ENCODE measurements around the gene CDK18.

CDK18 gene

GRCh38 chr1:205538235-205538840, 33.9 kb downstream of the CDK18 start:
- peak; percentile 35 for DNase-seq (ENCODE audit: low spot score)

- DNase-seq (ENCODE audit: low spot score): no peak
Observed at GRCh38 chr1:205541161-205541886, 36.9 kb downstream of the CDK18 start.

- peak; percentile 48 for DNase-seq (ENCODE audit: low spot score)
Observed at GRCh38 chr1:205542367-205542766, 37.9 kb downstream of the CDK18 start.

GRCh38 chr1:205543351-205544301, 39.2 kb downstream of the CDK18 start:
- peak; percentile 89 for DNase-seq (ENCODE audit: low spot score)

- peak; percentile 40 for DNase-seq (ENCODE audit: low spot score)
Observed at GRCh38 chr1:205545001-205545919, 40.8 kb downstream of the CDK18 start.

GRCh38 chr1:205545991-205546390, 41.5 kb downstream of the CDK18 start:
- peak; percentile 38 for DNase-seq (ENCODE audit: low spot score)

GRCh38 chr1:205546541-205546940, 42.1 kb downstream of the CDK18 start:
- peak; percentile 4 for DNase-seq (ENCODE audit: low spot score)

GRCh38 chr1:205547936-205548827, 43.7 kb downstream of the CDK18 start:
- DNase-seq (ENCODE audit: low spot score): peak; percentile 45

GRCh38 chr1:205554026-205554811, 49.8 kb downstream of the CDK18 start:
- DNase-seq (ENCODE audit: low spot score): peak; percentile 4

- DNase-seq (ENCODE audit: low spot score): no peak
Observed at GRCh38 chr1:205561501-205562203, 57.2 kb downstream of the CDK18 start.

- DNase-seq (ENCODE audit: low spot score): peak; percentile 32
Observed at GRCh38 chr1:205563927-205564441, 59.5 kb downstream of the CDK18 start.

GRCh38 chr1:205565799-205566198, 61.3 kb downstream of the CDK18 start:
- DNase-seq (ENCODE audit: low spot score): peak; percentile 6

GRCh38 chr1:205567716-205568115, 63.2 kb downstream of the CDK18 start:
- peak; percentile 38 for DNase-seq (ENCODE audit: low spot score)

- DNase-seq (ENCODE audit: low spot score): no peak
Observed at GRCh38 chr1:205568135-205568468, 63.6 kb downstream of the CDK18 start.

GRCh38 chr1:205568469-205569361, 64.2 kb downstream of the CDK18 start:
- DNase-seq (ENCODE audit: low spot score): peak; percentile 55

- DNase-seq (ENCODE audit: low spot score): peak; percentile 49
Observed at GRCh38 chr1:205569411-205570172, 65.1 kb downstream of the CDK18 start.

- peak; percentile 45 for DNase-seq (ENCODE audit: low spot score)
Observed at GRCh38 chr1:205570173-205570501, 65.7 kb downstream of the CDK18 start.

Data from ecto neural progenitor cell (in vitro differentiated cells).